BJ (cell line): Measurements from ENCODE around the gene DHRS1. TPM values are rescaled to one million over a fixed set of nuclear protein-coding genes. Genes with fewer than 3 reads are reported as not detected.

Source experiments
- CTCF ChIA-PET: fragments of 350-600 bp; formaldehyde crosslinking; extraction: SDS; loops from one replicate; lab custom pipeline; 2021; ENCODE audit warnings: antibody characterized with exemption, inconsistent platforms; lab: Yijun Ruan, JAX
- POLR2A ChIA-PET: fragments of 300-600 bp; sonication (Branson Sonifier 250); formaldehyde crosslinking; extraction: SDS; loops from one replicate; lab custom pipeline; 2021; ENCODE audit warnings: antibody characterized with exemption; lab: Charles Lee
- DNase-seq: peaks from one replicate; pipeline ENCODE4 v3.0.0-alpha.2; 2011; ENCODE audit warnings: low read depth
- H3K27me3 ChIP-seq: 2 replicates; pipeline ENCODE4 v1.6.0; 2011; ENCODE audit warnings: low read length; ENCODE audit not compliant: control insufficient read depth, insufficient read depth
- H3K36me3 ChIP-seq: 2 replicates; pipeline ENCODE4 v1.5.1; 2011; ENCODE audit warnings: low read length; ENCODE audit not compliant: control insufficient read depth, insufficient read depth
- H3K4me3 ChIP-seq: 2 replicates; pipeline ENCODE4 v1.5.1; 2011; ENCODE audit warnings: low read depth, mild to moderate bottlenecking, control low read depth, low read length
- polyA plus RNA-seq: library from polyadenylated mRNA; depleted of rRNA; stranded (reverse); fragments of >200 nt; gene quantifications from 2 replicates; pipeline ENCODE4 v1.2.3, GENCODE V29; 2011
- TF ChIP-seq, protein P1 (sequence below): IDR thresholded peaks from 2 replicates; pipeline ENCODE4 v1.5.1; 2011; ENCODE audit warnings: low read depth, mild to moderate bottlenecking, control low read depth, inconsistent platforms, low read length, moderate library complexity; ENCODE audit not compliant: insufficient read depth

The DHRS1 gene
- polyA plus RNA-seq, 1 experiment: 57.1 TPM

DNA sequence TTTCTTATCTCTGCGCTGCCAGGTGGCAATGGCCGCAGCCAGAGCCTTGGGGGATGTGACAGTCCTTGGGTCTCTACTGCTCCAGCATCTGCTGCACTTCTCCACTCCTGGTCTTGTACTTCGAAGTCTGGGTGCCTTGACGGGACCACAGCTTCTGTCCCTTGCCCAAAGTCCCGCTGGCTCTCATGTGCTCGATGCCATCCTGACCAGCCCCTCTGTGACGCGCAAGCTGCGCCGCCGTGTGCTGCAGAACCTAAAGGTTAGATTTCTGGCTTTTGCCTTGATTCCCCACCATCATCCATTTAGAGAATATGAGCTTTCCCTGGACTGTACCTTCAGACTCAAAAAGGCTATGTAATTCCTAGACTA, 4.4 kb upstream of the DHRS1 start:
- H3K4me3 ChIP-seq: no peak overlapping the region
- DNase-seq: no peak
- CTCF ChIA-PET: interaction anchor here (0.6 to 1.6 kb wide), 4 partner anchors 17 to 128 kb away, joined by 3 read pairs; no protein-coding TSS in a partner anchor
- TF ChIP-seq, protein P1, sequence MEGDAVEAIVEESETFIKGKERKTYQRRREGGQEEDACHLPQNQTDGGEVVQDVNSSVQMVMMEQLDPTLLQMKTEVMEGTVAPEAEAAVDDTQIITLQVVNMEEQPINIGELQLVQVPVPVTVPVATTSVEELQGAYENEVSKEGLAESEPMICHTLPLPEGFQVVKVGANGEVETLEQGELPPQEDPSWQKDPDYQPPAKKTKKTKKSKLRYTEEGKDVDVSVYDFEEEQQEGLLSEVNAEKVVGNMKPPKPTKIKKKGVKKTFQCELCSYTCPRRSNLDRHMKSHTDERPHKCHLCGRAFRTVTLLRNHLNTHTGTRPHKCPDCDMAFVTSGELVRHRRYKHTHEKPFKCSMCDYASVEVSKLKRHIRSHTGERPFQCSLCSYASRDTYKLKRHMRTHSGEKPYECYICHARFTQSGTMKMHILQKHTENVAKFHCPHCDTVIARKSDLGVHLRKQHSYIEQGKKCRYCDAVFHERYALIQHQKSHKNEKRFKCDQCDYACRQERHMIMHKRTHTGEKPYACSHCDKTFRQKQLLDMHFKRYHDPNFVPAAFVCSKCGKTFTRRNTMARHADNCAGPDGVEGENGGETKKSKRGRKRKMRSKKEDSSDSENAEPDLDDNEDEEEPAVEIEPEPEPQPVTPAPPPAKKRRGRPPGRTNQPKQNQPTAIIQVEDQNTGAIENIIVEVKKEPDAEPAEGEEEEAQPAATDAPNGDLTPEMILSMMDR: no peak
- H3K27me3 ChIP-seq: no peaks in the 10 kb centered on the region
- H3K36me3 ChIP-seq: peaks cover 31% of the 10 kb centered on the region
- POLR2A ChIA-PET: no interaction called here

DNA sequence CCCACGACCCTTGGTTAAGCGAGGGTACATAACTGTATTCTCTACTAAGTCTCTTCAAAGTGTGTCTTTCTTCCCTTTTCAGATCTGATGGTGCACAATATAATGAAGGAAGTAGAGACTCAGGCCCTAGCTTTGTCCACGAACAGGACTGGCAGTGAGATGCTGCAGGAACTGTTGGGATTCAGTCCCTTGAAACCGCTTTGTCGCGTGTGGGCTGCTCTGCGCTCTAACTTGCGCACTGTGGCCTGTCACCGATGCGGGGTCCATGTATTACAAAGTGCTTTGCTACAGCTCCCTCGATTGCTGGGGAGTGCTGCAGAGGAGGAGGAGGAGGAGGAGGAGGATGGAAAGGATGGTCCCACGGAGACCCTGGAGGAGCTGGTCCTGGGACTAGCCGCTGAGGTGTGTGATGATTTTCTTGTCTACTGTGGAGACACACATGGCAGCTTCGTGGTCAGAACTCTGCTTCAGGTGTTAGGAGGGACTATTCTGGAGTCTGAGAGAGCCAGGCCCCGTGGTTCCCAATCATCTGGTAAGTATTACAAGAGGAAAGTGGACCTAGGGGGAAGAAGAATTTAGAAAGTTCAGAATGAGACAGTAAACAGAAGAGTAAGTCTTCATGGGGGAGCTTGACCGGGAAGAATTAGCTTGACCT, 873 bp upstream of the DHRS1 start:
- peaks cover 22% of the 10 kb centered on the region for H3K36me3 ChIP-seq
- POLR2A ChIA-PET: interaction anchor here (1.0 kb wide), 1 partner anchor 105 kb away, joined by 3 read pairs; no protein-coding TSS in a partner anchor
- peak overlapping the region; percentile 72 for H3K4me3 ChIP-seq
- CTCF ChIA-PET: interaction anchor here (0.9 to 9.8 kb wide), 11 partner anchors 9 to 243 kb away, joined by 3 to 205 read pairs (median 6); partner anchors contain the start of genes CIDEB, LTB4R, LTB4R2 and MDP1
- TF ChIP-seq, protein P1: no peak
- no peaks in the 10 kb centered on the region for H3K27me3 ChIP-seq
- no peak for DNase-seq

DNA sequence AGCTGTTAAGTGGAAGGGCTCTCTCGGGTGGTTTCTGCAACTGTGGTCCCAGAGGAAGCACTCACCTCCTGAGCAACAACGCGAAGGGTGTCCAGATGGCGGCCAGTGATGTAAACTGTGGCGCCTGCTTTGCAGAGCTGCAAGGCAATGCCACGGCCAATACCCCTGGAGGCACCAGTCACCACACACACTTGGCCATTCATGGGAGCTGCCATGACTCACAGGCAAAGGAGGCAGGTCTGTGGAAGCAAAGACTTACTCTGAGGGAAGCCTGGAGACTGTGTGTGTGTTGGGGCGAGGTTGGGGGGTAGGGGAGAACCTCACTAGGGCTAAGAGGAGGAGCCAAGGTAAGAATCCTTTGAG, 707 bp downstream of the DHRS1 start:
- TF ChIP-seq, protein P1: no peak

DNA sequence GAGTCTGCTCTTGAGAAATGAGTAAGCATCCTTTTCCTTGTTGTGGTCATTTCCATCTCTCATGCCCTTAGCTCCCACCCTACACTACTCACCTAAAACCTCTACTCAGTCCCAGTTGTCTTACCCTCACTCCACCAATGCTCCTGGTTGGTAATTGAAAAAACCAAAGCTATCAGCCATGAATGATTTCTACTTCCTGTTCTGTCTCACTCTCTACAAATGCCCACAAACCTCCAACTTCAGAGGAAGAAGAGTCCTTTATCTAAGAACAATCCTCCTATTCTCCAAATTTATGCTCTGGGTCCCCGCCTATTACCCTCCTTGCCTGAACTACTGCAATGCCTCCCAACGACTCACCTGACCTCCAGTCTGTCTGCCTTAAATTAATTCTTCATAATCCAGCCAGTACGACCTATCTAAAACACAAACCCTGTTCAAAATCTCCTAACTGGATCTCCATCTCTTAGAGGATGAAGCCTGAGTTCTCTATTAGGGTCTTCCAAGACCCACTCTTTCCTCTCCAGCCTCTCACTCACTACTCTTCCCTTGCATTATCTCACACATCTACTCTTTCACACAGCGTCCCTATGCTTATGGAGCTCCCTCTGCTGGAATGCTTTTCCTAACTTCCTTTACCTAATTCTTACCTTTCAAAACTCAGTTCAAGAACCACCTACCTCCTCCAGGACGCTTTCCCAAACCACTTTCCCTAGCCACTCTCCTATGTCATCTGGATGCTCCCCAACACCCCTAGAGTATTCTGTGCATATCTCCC, 2.2 kb downstream of the DHRS1 start:
- DNase-seq: no peak
- CTCF ChIA-PET: interaction anchor here (0.6 to 9.8 kb wide), 28 partner anchors 8 to 240 kb away, joined by 3 to 205 read pairs (median 5); partner anchors contain the start of genes CHMP4A, CIDEB, DCAF11 and GMPR2
- no peak overlapping the region for H3K4me3 ChIP-seq
- peaks cover 10% of the 10 kb centered on the region for H3K36me3 ChIP-seq
- POLR2A ChIA-PET: interaction anchor here (0.7 kb wide), 1 partner anchor 62 kb away, joined by 3 read pairs; no protein-coding TSS in a partner anchor
- TF ChIP-seq, protein P1: peak; percentile 48
- H3K27me3 ChIP-seq: no peaks in the 10 kb centered on the region

More for the DNA sequence above, 707 bp downstream of the DHRS1 start:
- Histone ChIP-seq H3K36me3 (peaks cover 18% of the 10 kb centered on the region), H3K27me3 (no peaks in the 10 kb centered on the region), H3K4me3 (peak overlapping the region; percentile 72)
- POLR2A ChIA-PET: no interaction called here
- no peak for DNase-seq
- CTCF ChIA-PET: interaction anchor here (0.7 to 9.8 kb wide), 16 partner anchors 10 to 242 kb away, joined by 3 to 205 read pairs (median 7); partner anchors contain the start of genes CHMP4A, CIDEB, LTB4R and LTB4R2
